A549 (cell line): Measurements from ENCODE around the gene SEC22A. TPM values are rescaled to one million over a fixed set of nuclear protein-coding genes. Genes with fewer than 3 reads are reported as not detected.
A peak's percentile ranks its signal among the peaks of the same experiment; 100 is the strongest.

Experiments used
- ATAC-seq, 2 experiments: fragments of 200-7000 bp in 1 of 2; fragments of >200 bp in 1 of 2; cut with Nextera tagmentation in 1 of 2; cut with Tn5 transposase in 1 of 2; 3 replicates each; pipeline versions ENCODE4 v1.8.0 to v1.9.1; 2018 to 2020; ENCODE audit warnings: mild to moderate bottlenecking in 1 of 2, moderate library complexity in 1 of 2
- CTCF ChIA-PET: fragments of 300-600 bp; sonication (Branson Sonifier 250); formaldehyde crosslinking; extraction: SDS; loops from one replicate; lab custom pipeline; 2021; ENCODE audit warnings: antibody characterized with exemption, inconsistent platforms; lab: Yijun Ruan, JAX
- POLR2A ChIA-PET: fragments of 350-600 bp; formaldehyde crosslinking; extraction: SDS; loops from one replicate; lab custom pipeline; 2021; ENCODE audit warnings: antibody characterized with exemption, inconsistent platforms; lab: Yijun Ruan, JAX
- DNase-seq, 2 experiments: peaks; one replicate each; pipeline versions ENCODE4 v3.0.0 to v3.0.0-alpha.2; 2011 to 2016; ENCODE audit warnings: low read depth in 1 of 2, low spot score in 1 of 2
- FAIRE-seq: peaks from 2 replicates; lab custom pipeline; 2011; peaks lifted over from hg19 to GRCh38; lab: Jason Lieb, UNC
- H3K27ac ChIP-seq, 2 experiments: fragments of >200 bp; sonication (Bioruptor Twin); formaldehyde crosslinking; 3 replicates each; pipeline ENCODE4 v1.5.1; 2016 to 2017
- H3K4me1 ChIP-seq: fragments of >200 bp; sonication (Bioruptor Twin); formaldehyde crosslinking; 3 replicates; pipeline ENCODE4 v1.6.1; 2016
- H3K4me2 ChIP-seq: fragments of >200 bp; sonication (Bioruptor Twin); formaldehyde crosslinking; 3 replicates; pipeline ENCODE4 v1.6.1; 2016
- H3K4me3 ChIP-seq: fragments of >200 bp; sonication (Bioruptor Twin); formaldehyde crosslinking; 3 replicates; pipeline ENCODE4 v1.5.1; 2016
- H3K9me3 ChIP-seq: fragments of >200 bp; sonication (Bioruptor Twin); formaldehyde crosslinking; 3 replicates; pipeline ENCODE4 v1.6.1; 2016
- CBX8 ChIP-seq: fragments of 200-600 bp; sonication (generic); IDR thresholded peaks from 2 replicates; pipeline ENCODE4 v1.6.1; 2016
- CHD2 ChIP-seq: fragments of 150-350 bp; IDR thresholded peaks from 2 replicates; pipeline ENCODE4 v1.6.1; 2014; ENCODE audit warnings: low read length; ENCODE audit not compliant: partially characterized antibody
- CHD4 ChIP-seq: fragments of 200-600 bp; sonication (generic); IDR thresholded peaks from 2 replicates; pipeline ENCODE4 v1.6.1; 2016; ENCODE audit warnings: antibody characterized with exemption, mild to moderate bottlenecking, borderline replicate concordance
- EHF ChIP-seq: fragments of 250-450 bp; sonication (Bioruptor Pico); IDR thresholded peaks from 2 replicates; pipeline ENCODE4 v1.5.0; 2020; ENCODE audit warnings: mild to moderate bottlenecking
- ELK1 ChIP-seq: fragments of 150-350 bp; IDR thresholded peaks from 2 replicates; pipeline ENCODE4 v1.6.1; 2014; ENCODE audit warnings: low read depth, mild to moderate bottlenecking, low read length
- FOSB ChIP-seq: fragments of 250-450 bp; sonication (Bioruptor Pico); IDR thresholded peaks from 2 replicates; pipeline ENCODE4 v1.5.0; 2020; ENCODE audit warnings: mild to moderate bottlenecking, moderate library complexity
- FOSL2 ChIP-seq, 2 experiments: fragments of 450-650 bp in 1 of 2; fragments of >200 bp in 1 of 2; sonication (Bioruptor Twin) in 1 of 2; formaldehyde crosslinking; IDR thresholded peaks; 2 replicates each; pipeline versions ENCODE4 v1.5.0 to v1.6.1; 2016 to 2020; ENCODE audit warnings: mild to moderate bottlenecking in 1 of 2, moderate library complexity in 1 of 2
- FOXS1 ChIP-seq: fragments of 250-450 bp; sonication (Bioruptor Pico); IDR thresholded peaks from 2 replicates; pipeline ENCODE4 v1.5.0; 2020; ENCODE audit warnings: mild to moderate bottlenecking, moderate library complexity
- GATA3 ChIP-seq: IDR thresholded peaks from 2 replicates; pipeline ENCODE4 v1.6.1; 2012; ENCODE audit warnings: borderline replicate concordance
- HEYL ChIP-seq: fragments of 250-450 bp; sonication (Bioruptor Pico); IDR thresholded peaks from 2 replicates; pipeline ENCODE4 v1.8.0; 2021; ENCODE audit warnings: mild to moderate bottlenecking, moderate library complexity
- HOXA7 ChIP-seq: fragments of 250-450 bp; sonication (Bioruptor Pico); IDR thresholded peaks from 2 replicates; pipeline ENCODE4 v1.5.0; 2020; ENCODE audit warnings: mild to moderate bottlenecking, moderate library complexity
- JUN ChIP-seq, 2 experiments: fragments of >200 bp; sonication (Bioruptor Twin); formaldehyde crosslinking; IDR thresholded peaks; 2 replicates in 1 of 2; 3 replicates in 1 of 2; pipeline ENCODE4 v1.6.1; 2016 to 2017
- MAZ ChIP-seq: fragments of 150-350 bp; IDR thresholded peaks from 2 replicates; pipeline ENCODE4 v1.6.1; 2014; ENCODE audit warnings: antibody characterized with exemption, low read depth, low read length, borderline replicate concordance
- NFE2L2 ChIP-seq: fragments of 150-350 bp; conservative IDR thresholded peaks from 2 replicates; pipeline ENCODE4 v1.6.1; 2014; ENCODE audit warnings: low read length
- PBX3 ChIP-seq: IDR thresholded peaks from 2 replicates; pipeline ENCODE4 v1.6.1; 2012
- RARB ChIP-seq: fragments of 250-450 bp; sonication (Bioruptor Pico); IDR thresholded peaks from 2 replicates; pipeline ENCODE4 v1.8.0; 2021; ENCODE audit warnings: mild to moderate bottlenecking, moderate library complexity
- RFX5 ChIP-seq: fragments of 450-650 bp; IDR thresholded peaks from 2 replicates; pipeline ENCODE4 v1.7.1; 2014; ENCODE audit warnings: antibody characterized with exemption, mild to moderate bottlenecking, moderate library complexity
- SMC3 ChIP-seq: fragments of >200 bp; sonication (Bioruptor Twin); formaldehyde crosslinking; IDR thresholded peaks from 3 replicates; pipeline ENCODE4 v1.6.1; 2018; ENCODE audit warnings: inconsistent platforms
- SREBF2 ChIP-seq: fragments of 450-650 bp; IDR thresholded peaks from 2 replicates; pipeline ENCODE4 v1.6.1; 2014; ENCODE audit warnings: mild to moderate bottlenecking, moderate library complexity
- TFCP2L1 ChIP-seq: fragments of 250-450 bp; sonication (Bioruptor Pico); IDR thresholded peaks from 2 replicates; pipeline ENCODE4 v1.5.0; 2021; ENCODE audit warnings: mild to moderate bottlenecking
- TP53 ChIP-seq: fragments of 250-450 bp; sonication (Bioruptor Pico); IDR thresholded peaks from 2 replicates; pipeline ENCODE4 v1.5.0; 2021; ENCODE audit warnings: mild to moderate bottlenecking, moderate library complexity
- USF2 ChIP-seq: fragments of 450-650 bp; IDR thresholded peaks from 2 replicates; pipeline ENCODE4 v1.6.1; 2014; ENCODE audit warnings: antibody characterized with exemption
- ZFP36 ChIP-seq: fragments of 450-650 bp; IDR thresholded peaks from 2 replicates; pipeline ENCODE4 v1.6.1; 2014; ENCODE audit warnings: borderline replicate concordance; ENCODE audit not compliant: partially characterized antibody
- ZNF302 ChIP-seq: fragments of 250-450 bp; sonication (Bioruptor Pico); IDR thresholded peaks from 2 replicates; pipeline ENCODE4 v1.9.0; 2021; ENCODE audit warnings: inconsistent platforms, mild to moderate bottlenecking, moderate library complexity
- WGBS: methylation state at CpG from one replicate; pipeline ENCODE4 v1.1.6; 2017; ENCODE audit errors: missing lambda C conversion rate; 5-methylcytosine and 5-hydroxymethylcytosine counted together
- polyA plus RNA-seq, 4 experiments: library from polyadenylated mRNA; depleted of rRNA in 3 of 4; stranded (reverse); fragments of >200 nt; fragmentation: RNase III in 1 of 4; extraction: RNeasy Plus Mini Kit Qiagen cat#74134 plus additional on column Dnase treatment in 1 of 4; gene quantifications; 2 replicates in 3 of 4; 3 replicates in 1 of 4; pipeline ENCODE4 v1.2.3, GENCODE V29; 2011 to 2017
- TF ChIP-seq, protein P1 (sequence below): fragments of >200 bp; sonication (Bioruptor Twin); formaldehyde crosslinking; IDR thresholded peaks from 3 replicates; pipeline ENCODE4 v1.6.1; 2016
- TF ChIP-seq, protein P2 (sequence below): fragments of >200 bp; sonication (Bioruptor Twin); formaldehyde crosslinking; IDR thresholded peaks from 3 replicates; pipeline ENCODE4 v1.5.1; 2016
- TF ChIP-seq, protein P3 (sequence below): fragments of >200 bp; sonication (Bioruptor Twin); formaldehyde crosslinking; IDR thresholded peaks from 2 replicates; pipeline ENCODE4 v1.6.1; 2016
- TF ChIP-seq, protein P4 (sequence below): fragments of 200-600 bp; sonication (generic); IDR thresholded peaks from 2 replicates; pipeline ENCODE4 v1.6.1; 2016; ENCODE audit warnings: antibody characterized with exemption, mild to moderate bottlenecking, moderate library complexity

SEC22A gene
- polyA plus RNA-seq, 2 of the 4 experiments (the other 2 are of a cell fraction) = 23.5 to 29.9 TPM

GRCh38 chr3:123193448-123194101 is 8.2 kb upstream of the SEC22A start:
- Histone ChIP-seq H3K27ac (no peak overlapping the region), H3K9me3 (no peaks in the 10 kb centered on the region; the same call in 2 of the 3 replicates), H3K4me2 (no peak overlapping the region), H3K4me3 (no peak overlapping the region), H3K4me1 (no peaks in the 10 kb centered on the region)
- POLR2A ChIA-PET = no interaction called here
- TF ChIP-seq, protein P1, sequence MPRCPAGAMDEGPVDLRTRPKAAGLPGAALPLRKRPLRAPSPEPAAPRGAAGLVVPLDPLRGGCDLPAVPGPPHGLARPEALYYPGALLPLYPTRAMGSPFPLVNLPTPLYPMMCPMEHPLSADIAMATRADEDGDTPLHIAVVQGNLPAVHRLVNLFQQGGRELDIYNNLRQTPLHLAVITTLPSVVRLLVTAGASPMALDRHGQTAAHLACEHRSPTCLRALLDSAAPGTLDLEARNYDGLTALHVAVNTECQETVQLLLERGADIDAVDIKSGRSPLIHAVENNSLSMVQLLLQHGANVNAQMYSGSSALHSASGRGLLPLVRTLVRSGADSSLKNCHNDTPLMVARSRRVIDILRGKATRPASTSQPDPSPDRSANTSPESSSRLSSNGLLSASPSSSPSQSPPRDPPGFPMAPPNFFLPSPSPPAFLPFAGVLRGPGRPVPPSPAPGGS = no peak
- TF ChIP-seq RFX5 (no peak), SREBF2 (no peak), ZNF302 (CRISPR knock-in tag) (no peak), CBX8 (no peak), RARB (CRISPR knock-in tag) (no peak), PBX3 (no peak), ZFP36 (no peak), FOXS1 (no peak), GATA3 (no peak), MAZ (no peak), USF2 (no peak), TP53 (CRISPR knock-in tag) (no peak), SMC3 (no peak), HOXA7 (CRISPR knock-in tag) (no peak), TFCP2L1 (CRISPR knock-in tag) (no peak), HEYL (CRISPR knock-in tag) (no peak), FOSB (CRISPR knock-in tag) (no peak)
- TF ChIP-seq, protein P2, sequence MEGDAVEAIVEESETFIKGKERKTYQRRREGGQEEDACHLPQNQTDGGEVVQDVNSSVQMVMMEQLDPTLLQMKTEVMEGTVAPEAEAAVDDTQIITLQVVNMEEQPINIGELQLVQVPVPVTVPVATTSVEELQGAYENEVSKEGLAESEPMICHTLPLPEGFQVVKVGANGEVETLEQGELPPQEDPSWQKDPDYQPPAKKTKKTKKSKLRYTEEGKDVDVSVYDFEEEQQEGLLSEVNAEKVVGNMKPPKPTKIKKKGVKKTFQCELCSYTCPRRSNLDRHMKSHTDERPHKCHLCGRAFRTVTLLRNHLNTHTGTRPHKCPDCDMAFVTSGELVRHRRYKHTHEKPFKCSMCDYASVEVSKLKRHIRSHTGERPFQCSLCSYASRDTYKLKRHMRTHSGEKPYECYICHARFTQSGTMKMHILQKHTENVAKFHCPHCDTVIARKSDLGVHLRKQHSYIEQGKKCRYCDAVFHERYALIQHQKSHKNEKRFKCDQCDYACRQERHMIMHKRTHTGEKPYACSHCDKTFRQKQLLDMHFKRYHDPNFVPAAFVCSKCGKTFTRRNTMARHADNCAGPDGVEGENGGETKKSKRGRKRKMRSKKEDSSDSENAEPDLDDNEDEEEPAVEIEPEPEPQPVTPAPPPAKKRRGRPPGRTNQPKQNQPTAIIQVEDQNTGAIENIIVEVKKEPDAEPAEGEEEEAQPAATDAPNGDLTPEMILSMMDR = no peak
- CTCF ChIA-PET = interaction anchor here (0.9 to 1.3 kb wide), 3 partner anchors 21 to 66 kb away, joined by 3 read pairs; no protein-coding TSS in a partner anchor
- 82% methylated on average over 5 of the region's 5 CpGs for WGBS
- no peak for DNase-seq
- ATAC-seq = no peak
- FAIRE-seq = no peak

GRCh38 chr3:123194552-123194951 is 7.2 kb upstream of the SEC22A start:
- Histone ChIP-seq H3K4me1 (no peaks in the 10 kb centered on the region), H3K9me3 (no peaks in the 10 kb centered on the region; the same call in 2 of the 3 replicates), H3K4me2 (peak overlapping the region; percentile 29; the same call in 1 of the 3 replicates), H3K4me3 (no peak overlapping the region), H3K27ac (no peak overlapping the region)
- FAIRE-seq = no peak
- DNase-seq = peak; percentile 36 to 54
- CTCF ChIA-PET = interaction anchor here (0.6 to 1.1 kb wide), 5 partner anchors 24 to 135 kb away, joined by 3 to 4 read pairs (median 3); no protein-coding TSS in a partner anchor
- POLR2A ChIA-PET = no interaction called here
- 52% methylated on average over 5 of the region's 10 CpGs for WGBS
- ATAC-seq = peak; percentile 97 to 100
- TF ChIP-seq CHD4 (no peak), RFX5 (no peak), ELK1 (no peak), NFE2L2 (no peak), CHD2 (no peak), JUN (IDR thresholded peaks at IDR 0.05) (no peak), FOSL2 (IDR thresholded peaks at IDR 0.05) (no peak), FOSL2 (CRISPR knock-in tag; IDR thresholded peaks at IDR 0.05) (no peak), SREBF2 (no peak), EHF (CRISPR knock-in tag) (no peak)
- TF ChIP-seq, protein P3, sequence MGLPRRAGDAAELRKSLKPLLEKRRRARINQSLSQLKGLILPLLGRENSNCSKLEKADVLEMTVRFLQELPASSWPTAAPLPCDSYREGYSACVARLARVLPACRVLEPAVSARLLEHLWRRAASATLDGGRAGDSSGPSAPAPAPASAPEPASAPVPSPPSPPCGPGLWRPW = no peak
- TF ChIP-seq, protein P4, sequence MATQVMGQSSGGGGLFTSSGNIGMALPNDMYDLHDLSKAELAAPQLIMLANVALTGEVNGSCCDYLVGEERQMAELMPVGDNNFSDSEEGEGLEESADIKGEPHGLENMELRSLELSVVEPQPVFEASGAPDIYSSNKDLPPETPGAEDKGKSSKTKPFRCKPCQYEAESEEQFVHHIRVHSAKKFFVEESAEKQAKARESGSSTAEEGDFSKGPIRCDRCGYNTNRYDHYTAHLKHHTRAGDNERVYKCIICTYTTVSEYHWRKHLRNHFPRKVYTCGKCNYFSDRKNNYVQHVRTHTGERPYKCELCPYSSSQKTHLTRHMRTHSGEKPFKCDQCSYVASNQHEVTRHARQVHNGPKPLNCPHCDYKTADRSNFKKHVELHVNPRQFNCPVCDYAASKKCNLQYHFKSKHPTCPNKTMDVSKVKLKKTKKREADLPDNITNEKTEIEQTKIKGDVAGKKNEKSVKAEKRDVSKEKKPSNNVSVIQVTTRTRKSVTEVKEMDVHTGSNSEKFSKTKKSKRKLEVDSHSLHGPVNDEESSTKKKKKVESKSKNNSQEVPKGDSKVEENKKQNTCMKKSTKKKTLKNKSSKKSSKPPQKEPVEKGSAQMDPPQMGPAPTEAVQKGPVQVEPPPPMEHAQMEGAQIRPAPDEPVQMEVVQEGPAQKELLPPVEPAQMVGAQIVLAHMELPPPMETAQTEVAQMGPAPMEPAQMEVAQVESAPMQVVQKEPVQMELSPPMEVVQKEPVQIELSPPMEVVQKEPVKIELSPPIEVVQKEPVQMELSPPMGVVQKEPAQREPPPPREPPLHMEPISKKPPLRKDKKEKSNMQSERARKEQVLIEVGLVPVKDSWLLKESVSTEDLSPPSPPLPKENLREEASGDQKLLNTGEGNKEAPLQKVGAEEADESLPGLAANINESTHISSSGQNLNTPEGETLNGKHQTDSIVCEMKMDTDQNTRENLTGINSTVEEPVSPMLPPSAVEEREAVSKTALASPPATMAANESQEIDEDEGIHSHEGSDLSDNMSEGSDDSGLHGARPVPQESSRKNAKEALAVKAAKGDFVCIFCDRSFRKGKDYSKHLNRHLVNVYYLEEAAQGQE = no peak
